K562 treated with DMSO at 1 percent for 48 hours (cell line): ENCODE results near the gene MBTD1. TPM values are rescaled to one million over a fixed set of nuclear protein-coding genes. Genes with fewer than 3 reads are reported as not detected.

ENCODE experiments used
- total RNA-seq: library from RNA; unstranded; fragments of 300-600 nt; gene quantifications from 2 replicates; pipeline ENCODE4 v1.2.3, GENCODE V29; 2022; ENCODE audit warnings: low replicate concordance; ENCODE audit errors: extremely low read depth

MBTD1 gene
- not detected in 2 replicates for total RNA-seq

DNA sequence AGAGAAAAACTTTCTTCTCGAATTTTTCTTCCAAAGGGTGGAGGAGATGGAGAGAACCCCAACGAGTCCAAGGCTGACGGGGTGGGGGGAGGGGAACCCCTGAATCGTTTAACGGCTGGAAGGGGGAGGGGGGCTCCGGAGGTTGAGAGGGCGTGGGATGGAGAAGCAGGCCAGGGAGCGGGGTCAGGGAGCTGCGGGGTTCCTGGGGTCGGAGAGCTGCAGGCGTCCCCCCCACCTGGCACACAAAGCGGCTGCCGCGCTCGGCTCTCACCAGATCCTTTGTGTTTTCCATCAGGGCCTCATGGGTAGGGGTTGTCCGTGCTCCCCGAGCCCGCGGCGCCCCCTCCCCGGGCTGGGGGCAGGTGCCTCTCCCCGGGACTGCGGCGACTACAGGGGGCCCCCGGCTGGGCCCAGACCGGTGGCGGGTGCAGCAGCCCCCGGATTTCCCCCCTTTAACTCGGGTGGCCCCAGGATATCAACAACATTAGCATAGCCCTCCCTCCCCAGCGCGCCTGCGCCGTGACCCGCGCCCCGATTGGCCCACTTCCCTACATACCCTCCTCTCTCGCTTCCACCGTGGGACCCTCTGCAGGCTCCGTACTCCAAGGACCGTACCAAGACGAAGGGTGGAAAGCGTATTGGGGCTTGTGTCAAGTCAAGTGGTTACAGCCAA, at the start of gene MBTD1:
Gene MBTD1, minus strand, starts transcription at position 486 of the 673 bp plus-strand sequence. CDS start 34,888 bp downstream, outside the sequence.

DNA sequence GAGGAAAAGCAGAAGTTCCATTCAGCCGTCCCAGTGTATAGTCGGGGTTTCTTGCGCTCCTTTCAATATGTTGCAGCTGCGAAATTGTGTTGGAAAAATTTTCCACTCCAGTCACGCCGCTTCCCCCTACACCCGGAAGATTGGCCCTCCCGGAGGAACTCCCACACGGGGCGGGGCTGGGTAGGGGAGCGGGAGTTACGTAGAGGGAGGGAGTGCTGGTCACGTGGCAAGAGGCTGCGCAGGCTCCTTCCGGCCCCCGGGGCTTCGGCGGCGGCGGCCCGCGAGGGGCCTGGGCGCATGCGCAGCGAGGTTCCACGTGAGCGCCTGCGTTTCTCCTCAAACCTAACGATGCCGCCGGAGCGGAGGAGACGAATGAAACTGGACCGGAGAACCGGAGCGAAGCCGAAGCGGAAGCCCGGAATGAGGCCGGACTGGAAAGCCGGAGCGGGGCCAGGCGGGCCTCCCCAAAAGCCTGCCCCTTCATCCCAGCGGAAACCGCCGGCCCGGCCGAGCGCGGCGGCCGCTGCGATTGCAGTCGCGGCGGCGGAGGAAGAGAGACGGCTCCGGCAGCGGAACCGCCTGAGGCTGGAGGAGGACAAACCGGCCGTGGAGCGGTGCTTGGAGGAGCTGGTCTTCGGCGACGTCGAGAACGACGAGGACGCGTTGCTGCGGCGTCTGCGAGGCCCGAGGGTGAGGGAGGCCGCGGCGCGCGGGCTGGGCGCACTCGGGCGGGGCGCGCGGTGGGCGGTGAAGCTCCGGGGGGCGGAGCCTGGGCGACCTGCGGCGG, 581 bp upstream of the MBTD1 start, which contains the start of gene UTP18:
Gene UTP18, plus strand, starts transcription at position 310 of the 787 bp plus-strand sequence. Its CDS starts 39 bp downstream, at position 349.

DNA sequence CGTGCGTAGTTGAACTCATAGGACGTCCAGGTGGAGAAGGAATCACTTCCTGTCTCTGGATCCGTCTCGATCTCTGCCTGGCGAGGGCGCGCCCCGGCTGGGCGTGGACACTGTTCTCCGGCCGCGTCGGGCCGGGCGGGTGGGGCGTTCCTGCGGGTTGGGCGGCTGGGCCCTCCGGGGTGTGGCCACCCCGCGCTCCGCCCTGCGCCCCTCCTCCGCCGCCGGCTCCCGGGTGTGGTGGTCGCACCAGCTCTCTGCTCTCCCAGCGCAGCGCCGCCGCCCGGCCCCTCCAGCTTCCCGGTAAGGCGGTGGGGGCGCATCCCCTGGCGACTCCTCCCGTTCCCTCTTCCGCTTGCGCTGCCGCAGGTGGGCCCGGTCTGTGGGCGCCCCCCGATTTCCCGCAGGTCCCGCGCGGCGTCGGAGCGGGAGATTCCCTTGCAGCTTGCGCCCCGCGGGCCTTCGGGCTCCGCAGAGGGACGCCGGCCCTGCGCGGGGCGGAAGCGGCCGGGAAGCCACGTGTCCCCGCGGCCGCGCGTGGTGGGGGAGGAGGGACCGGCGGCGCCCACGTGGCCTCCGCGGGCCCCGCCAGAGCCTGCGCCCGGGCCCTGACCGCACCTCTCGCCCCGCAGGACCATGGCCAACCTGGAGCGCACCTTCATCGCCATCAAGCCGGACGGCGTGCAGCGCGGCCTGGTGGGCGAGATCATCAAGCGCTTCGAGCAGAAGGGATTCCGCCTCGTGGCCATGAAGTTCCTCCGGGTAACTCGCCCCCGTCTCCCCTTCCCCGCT, 93.5 kb downstream of the MBTD1 start, which contains the start of gene NME2:
Gene NME2, plus strand, starts transcription at position 214 of the 789 bp plus-strand sequence. Its CDS starts 420 bp downstream, at position 634.

DNA sequence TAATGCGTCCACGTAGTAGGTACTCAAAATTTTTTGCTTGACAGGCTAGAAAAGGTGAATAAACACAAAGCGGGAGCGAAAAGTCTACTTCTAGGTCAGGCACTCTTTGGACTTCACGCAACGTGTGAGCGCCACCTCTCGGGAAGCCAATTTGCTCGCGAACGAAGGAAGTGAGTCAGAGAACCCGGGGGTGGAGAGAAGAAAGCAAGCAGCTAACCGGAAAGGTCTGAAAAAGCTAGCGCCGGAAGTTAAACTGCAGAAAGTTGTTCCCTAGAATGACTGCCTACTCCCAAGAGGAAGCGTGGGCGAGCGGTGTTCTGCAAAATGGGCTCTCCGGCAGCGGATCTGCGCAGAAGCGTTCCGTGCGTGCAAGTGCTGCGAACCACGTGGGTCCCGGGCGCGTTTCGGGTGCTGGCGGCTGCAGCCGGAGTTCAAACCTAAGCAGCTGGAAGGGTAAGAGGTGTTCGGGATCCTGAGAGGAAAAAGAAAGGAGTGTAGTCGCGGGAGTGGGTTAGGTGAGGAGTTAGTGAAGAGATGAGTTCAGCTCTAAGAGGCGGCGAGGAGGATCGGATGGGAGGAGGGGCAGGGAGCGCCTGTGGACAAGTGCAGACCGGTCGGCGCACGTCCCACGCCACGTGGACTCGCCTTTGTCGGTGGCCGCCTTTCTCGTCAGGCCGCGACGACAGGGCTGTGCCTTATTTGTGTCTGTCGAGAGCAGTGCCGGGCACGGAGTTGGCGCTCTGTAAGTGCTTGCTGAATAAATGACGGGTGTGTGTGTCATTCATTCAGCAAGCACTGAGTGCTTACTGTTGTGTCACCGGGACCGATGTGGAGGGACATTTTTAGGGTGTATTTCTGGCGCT, 106.4 kb downstream of the MBTD1 start, which contains the start of gene NME1:
Gene NME1, plus strand, starts transcription at position 350 of the 863 bp plus-strand sequence. CDS start 2,096 bp downstream, outside the sequence.

Other genes with a start within 250 kb of the MBTD1 start
- not detected in 2 replicates for gene SPAG9, start 139.2 kb downstream of the MBTD1 start, total RNA-seq
- not detected in 2 replicates for gene NME1, start 106.5 kb downstream of the MBTD1 start, total RNA-seq
- not detected in 2 replicates for gene NME2, start 93.6 kb downstream of the MBTD1 start, total RNA-seq
- not detected in 2 replicates for gene UTP18, start 497 bp upstream of the MBTD1 start, total RNA-seq